NCI-H2196 treated with DMSO at 0.1 percent for 48 hours (cell line): ENCODE measurements around the gene SLC25A38.
A peak's percentile ranks its signal among the peaks of the same experiment; 100 is the strongest.
"Not testable (repeated sequence)": the region's sequence is repeated elsewhere in the genome, so short reads cannot be mapped to it uniquely, and the experiment has no call there.

Source experiments
- DNase-seq: peaks from one replicate; lab custom pipeline; 2025; ENCODE audit not compliant: unreplicated experiment; lab: John Stamatoyannopoulos, UW

Gene SLC25A38

GRCh38 chr3:39383045-39383880 is at the start of gene SLC25A38:
Gene SLC25A38, plus strand, starts transcription at chr3:39383370. Its CDS starts 355 bp downstream, at chr3:39383725.
- no peak for DNase-seq

- no peak for DNase-seq
Measured at GRCh38 chr3:39333607-39334006, 49.6 kb upstream of the SLC25A38 start.

GRCh38 chr3:39334205-39334604 is 49.0 kb upstream of the SLC25A38 start:
- no peak for DNase-seq

GRCh38 chr3:39338201-39338600 is 45.0 kb upstream of the SLC25A38 start:
- no peak for DNase-seq

GRCh38 chr3:39339086-39339485 is 44.1 kb upstream of the SLC25A38 start:
- no peak for DNase-seq

GRCh38 chr3:39343076-39343717 is 40.0 kb upstream of the SLC25A38 start:
- no peak for DNase-seq

- DNase-seq, result no peak
Measured at GRCh38 chr3:39343760-39344159, 39.4 kb upstream of the SLC25A38 start.

GRCh38 chr3:39344746-39345344 is 38.3 kb upstream of the SLC25A38 start:
- DNase-seq, result no peak

GRCh38 chr3:39346785-39347585 is 36.2 kb upstream of the SLC25A38 start:
- DNase-seq, result no peak

GRCh38 chr3:39347586-39347876 is 35.6 kb upstream of the SLC25A38 start:
- DNase-seq, result no peak

GRCh38 chr3:39349080-39349479 is 34.1 kb upstream of the SLC25A38 start:
- no peak for DNase-seq

- no peak for DNase-seq
Measured at GRCh38 chr3:39350714-39351113, 32.5 kb upstream of the SLC25A38 start.

- DNase-seq, result not testable (repeated sequence)
Measured at GRCh38 chr3:39351134-39351533, 32.0 kb upstream of the SLC25A38 start.

- DNase-seq, result not testable (repeated sequence)
Measured at GRCh38 chr3:39353168-39353927, 29.8 kb upstream of the SLC25A38 start.

- no peak for DNase-seq
Measured at GRCh38 chr3:39358333-39358732, 24.8 kb upstream of the SLC25A38 start.

- no peak for DNase-seq
Measured at GRCh38 chr3:39361252-39361927, 21.8 kb upstream of the SLC25A38 start.

GRCh38 chr3:39362192-39362591 is 21.0 kb upstream of the SLC25A38 start:
- peak; percentile 9 for DNase-seq

- DNase-seq, result no peak
Measured at GRCh38 chr3:39362812-39363211, 20.4 kb upstream of the SLC25A38 start.

- DNase-seq, result not testable (repeated sequence)
Measured at GRCh38 chr3:39370450-39370849, 12.7 kb upstream of the SLC25A38 start.

GRCh38 chr3:39372833-39373232 is 10.3 kb upstream of the SLC25A38 start:
- no peak for DNase-seq
